Fibroblast of gingiva (primary cell): Measurements from ENCODE around the gene LRRIQ1.
"Not testable (repeated sequence)": the region's sequence is repeated elsewhere in the genome, so short reads cannot be mapped to it uniquely, and the experiment has no call there.

Experiments used
- DNase-seq: peaks from one replicate; pipeline ENCODE4 v3.0.0-alpha.2; 2011; ENCODE audit warnings: low read depth

Gene LRRIQ1

GRCh38 chr12:85206543-85206942 lies 170.4 kb downstream of the LRRIQ1 start:
- DNase-seq = no peak

GRCh38 chr12:85224339-85224738 lies 188.2 kb downstream of the LRRIQ1 start:
- not testable (repeated sequence) for DNase-seq

- DNase-seq = no peak
These were observed 189.3 kb downstream of the LRRIQ1 start for GRCh38 chr12:85225501-85225900.

- DNase-seq = no peak
These were observed 201.2 kb downstream of the LRRIQ1 start for GRCh38 chr12:85237327-85237726.

- peak; percentile 17 for DNase-seq
These were observed 208.4 kb downstream of the LRRIQ1 start for GRCh38 chr12:85244561-85244960.

GRCh38 chr12:85253853-85254252 lies 217.7 kb downstream of the LRRIQ1 start:
- DNase-seq = no peak

- no peak for DNase-seq
These were observed 221.5 kb downstream of the LRRIQ1 start for GRCh38 chr12:85257671-85258070.

- DNase-seq = no peak
These were observed 224.3 kb downstream of the LRRIQ1 start for GRCh38 chr12:85260447-85260846.

- DNase-seq = peak; percentile 15
These were observed 224.7 kb downstream of the LRRIQ1 start for GRCh38 chr12:85260896-85261295.

GRCh38 chr12:85266356-85266755 lies 230.2 kb downstream of the LRRIQ1 start:
- DNase-seq = no peak

- DNase-seq = no peak
These were observed 237.5 kb downstream of the LRRIQ1 start for GRCh38 chr12:85273381-85274314.

- no peak for DNase-seq
These were observed 238.1 kb downstream of the LRRIQ1 start for GRCh38 chr12:85274315-85274651.

- no peak for DNase-seq
These were observed 239.2 kb downstream of the LRRIQ1 start for GRCh38 chr12:85275374-85275773.

GRCh38 chr12:85277191-85277590 lies 241.0 kb downstream of the LRRIQ1 start:
- no peak for DNase-seq

GRCh38 chr12:85277900-85278597 lies 241.9 kb downstream of the LRRIQ1 start:
- DNase-seq = no peak

- no peak for DNase-seq
These were observed 242.7 kb downstream of the LRRIQ1 start for GRCh38 chr12:85278598-85279448.

- DNase-seq = peak; percentile 3
These were observed 243.5 kb downstream of the LRRIQ1 start for GRCh38 chr12:85279449-85280164.

GRCh38 chr12:85280165-85280983 lies 244.2 kb downstream of the LRRIQ1 start, which contains the start of gene ALX1:
Gene ALX1 (plus strand): TSS chr12:85280220. CDS start chr12:85280262, 42 bp downstream.
- peak; percentile 64 for DNase-seq

GRCh38 chr12:85280984-85281630 lies 245.0 kb downstream of the LRRIQ1 start:
- no peak for DNase-seq

- DNase-seq = no peak
These were observed 245.6 kb downstream of the LRRIQ1 start for GRCh38 chr12:85281636-85282312.
